ENCODE results near the gene OR10H2.

DNA sequence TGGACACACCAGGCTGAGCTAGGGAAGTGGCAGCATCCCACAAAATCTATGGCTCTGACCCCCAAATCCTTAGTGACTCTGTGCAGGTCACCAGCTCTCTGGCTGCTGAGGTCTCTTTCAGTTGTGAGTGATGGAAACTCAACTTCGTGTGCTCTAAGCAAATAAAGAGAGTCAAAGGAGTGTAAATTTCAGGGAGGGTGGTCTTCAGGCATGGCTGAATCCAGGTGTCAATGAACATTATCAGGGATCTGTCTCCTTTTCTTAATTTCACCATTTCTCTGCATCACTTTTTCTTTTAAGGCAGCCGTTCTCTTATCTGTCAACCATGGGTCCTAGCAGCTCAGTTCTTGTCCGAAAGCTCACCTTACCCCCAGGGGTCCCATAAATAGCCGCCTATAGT lies 48.7 kb upstream of the OR10H2 start:
- TF ChIP-seq EZH2 (IDR thresholded peaks at IDR 0.05; ENCODE audit: insufficient read depth, poor library complexity, severe bottlenecking) (no peak), EZH2phosphoT487 (IDR thresholded peaks at IDR 0.05; ENCODE audit: insufficient read depth, low read depth) (no peak)
